Activated CD4-positive, alpha-beta T cell treated with anti-CD3 and anti-CD28 coated beads, Interleukin-2, amount 50 U/mL, for 4 hours (primary cell): ENCODE data around the gene ELAVL1.
"Not testable (repeated sequence)": the region's sequence is repeated elsewhere in the genome, so short reads cannot be mapped to it uniquely, and the experiment has no call there.

Experiments used
- DNase-seq, 2 experiments: peaks; one replicate each; pipeline ENCODE4 v3.0.0-alpha.2; 2020

ELAVL1 gene

GRCh38 chr19:8005534-8006256, at the start of gene ELAVL1:
TSS of gene ELAVL1 (minus strand) at chr19:8005641. CDS start at chr19:7991815, 13,826 bp downstream.
- DNase-seq, result peak; percentile 78 to 81

GRCh38 chr19:8054169-8054568, 48.7 kb upstream of the ELAVL1 start:
- no peak for DNase-seq

GRCh38 chr19:8052464-8052859, 47.0 kb upstream of the ELAVL1 start, which contains the start of gene CCL25:
TSS of gene CCL25 (plus strand) at chr19:8052760. CDS start at chr19:8053050, 290 bp downstream.
- DNase-seq, result no peak

DNA sequence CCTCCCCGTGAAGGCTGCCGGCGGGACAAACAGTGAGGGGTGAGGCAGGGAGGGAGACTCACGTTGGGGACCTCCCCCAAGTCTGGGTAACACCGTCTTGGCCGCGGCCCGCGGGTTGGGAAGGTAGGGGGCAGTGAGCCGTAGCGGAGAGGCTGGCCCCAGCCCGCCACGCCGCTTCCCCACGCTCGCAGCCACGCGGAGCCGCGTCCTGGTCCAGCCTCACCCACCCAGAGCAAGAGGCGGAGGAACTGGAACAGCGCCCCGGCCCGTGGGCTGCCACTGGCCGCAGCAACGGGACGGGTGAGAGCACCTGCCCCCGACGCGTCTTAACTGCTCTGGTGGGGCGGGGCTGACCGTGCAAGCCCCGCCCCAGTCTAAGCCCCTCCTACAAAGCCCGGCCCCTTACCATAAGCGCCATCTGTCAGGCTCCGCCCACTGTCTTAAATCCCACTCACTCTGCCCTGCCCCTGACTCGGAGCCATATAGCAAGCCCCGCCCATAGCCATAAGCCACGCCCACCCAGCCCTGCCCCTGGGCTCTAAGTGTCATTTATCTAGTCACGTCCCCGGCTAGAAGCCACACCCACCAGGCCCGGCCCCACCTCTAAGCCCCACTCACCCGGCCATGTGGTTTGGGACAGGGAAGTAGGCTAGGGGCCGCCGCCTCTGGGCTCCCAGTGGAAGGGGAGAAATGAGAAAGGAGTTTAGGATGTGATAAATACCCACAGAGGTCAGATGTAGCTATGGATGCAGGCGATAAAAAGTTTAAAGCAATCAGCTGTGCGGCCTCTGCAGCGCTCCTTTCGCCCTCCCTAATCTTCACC, 45.0 kb upstream of the ELAVL1 start:
- peak; percentile 86 to 87 for DNase-seq

DNA sequence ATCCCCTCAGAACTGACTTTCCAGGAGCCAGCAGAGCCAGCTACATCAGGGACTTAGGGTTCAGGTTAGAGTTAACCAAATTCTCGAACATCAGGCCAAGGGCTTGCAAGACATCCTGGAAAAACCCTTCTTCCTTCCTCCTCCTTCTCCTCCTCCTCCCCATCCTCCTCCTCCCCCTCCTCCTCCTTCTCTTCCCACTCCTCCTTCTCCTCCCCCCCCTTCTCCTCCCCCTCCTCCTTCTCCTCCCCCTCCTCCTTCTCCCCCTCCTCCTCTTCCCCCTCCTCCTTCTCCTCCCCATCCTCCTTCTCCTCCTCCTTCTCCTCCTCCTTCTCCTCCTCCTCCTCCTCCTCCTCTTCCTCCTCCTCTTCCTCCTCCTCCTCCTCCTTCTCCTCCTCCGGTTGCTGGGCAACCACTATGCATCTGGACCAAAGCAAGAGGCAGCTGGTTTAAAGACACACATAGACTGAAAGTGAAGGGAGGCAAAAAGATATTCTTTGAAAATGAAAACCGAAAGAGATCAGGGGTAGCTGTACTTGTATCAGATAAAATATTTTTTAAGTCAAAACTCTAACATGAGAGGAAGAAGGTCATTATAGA, 41.2 kb upstream of the ELAVL1 start:
- DNase-seq, result no peak

DNA sequence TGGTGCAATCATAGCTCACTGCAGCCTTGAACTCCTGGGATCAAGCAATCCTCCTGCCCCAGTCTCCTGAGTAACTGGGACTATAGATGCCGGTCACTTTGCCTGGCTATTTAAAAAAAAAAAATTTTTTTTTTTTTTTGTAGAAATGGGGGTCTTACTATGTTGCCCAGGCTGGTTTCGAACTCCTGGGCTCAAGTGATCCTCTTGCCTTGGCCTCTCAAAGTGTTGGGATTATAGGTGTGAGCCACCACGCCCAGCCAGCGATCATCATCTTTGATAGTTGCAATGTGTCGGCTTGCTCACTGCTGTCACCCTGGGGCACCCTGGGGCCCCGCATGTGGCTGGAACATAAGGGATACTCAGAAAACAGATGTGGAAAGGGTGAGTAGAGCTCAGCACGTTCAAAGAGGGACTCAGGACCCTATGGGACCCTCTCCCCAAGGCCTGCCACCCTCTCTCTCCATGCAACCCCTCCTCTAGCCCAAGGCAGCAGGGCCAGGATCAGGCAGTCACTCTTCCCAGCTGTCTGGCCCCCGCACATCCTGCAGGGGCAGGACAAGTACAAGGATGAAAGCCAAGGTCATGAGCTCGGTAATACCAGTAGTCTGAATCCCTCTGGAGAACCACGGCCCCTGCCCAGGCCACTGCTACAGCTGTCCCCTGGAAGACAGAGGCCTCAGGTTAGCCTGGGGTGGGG, 40.6 kb upstream of the ELAVL1 start:
- DNase-seq, result no peak

- DNase-seq, result no peak
Observed at GRCh38 chr19:8044018-8044417, 38.6 kb upstream of the ELAVL1 start.

DNA sequence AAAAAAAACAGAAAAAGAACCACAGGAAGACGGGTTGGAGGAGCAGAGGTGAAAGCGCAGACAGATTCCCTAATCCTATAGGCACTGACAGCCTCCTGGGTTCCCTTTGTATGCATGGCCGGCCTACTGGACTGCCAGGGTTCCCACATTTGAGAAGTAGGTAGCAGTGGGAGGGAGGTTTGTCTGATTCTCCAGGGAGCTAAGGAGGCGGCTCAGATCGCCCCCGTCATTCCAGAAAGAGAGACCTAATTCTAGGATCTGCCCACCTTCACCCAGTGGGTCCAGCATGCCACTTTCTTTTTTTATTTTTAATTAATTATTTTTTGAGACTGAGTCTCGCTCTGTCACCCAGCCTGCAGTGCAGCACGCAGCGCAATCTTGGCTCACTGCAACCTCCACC, 37.5 kb upstream of the ELAVL1 start:
- DNase-seq, result no peak

DNA sequence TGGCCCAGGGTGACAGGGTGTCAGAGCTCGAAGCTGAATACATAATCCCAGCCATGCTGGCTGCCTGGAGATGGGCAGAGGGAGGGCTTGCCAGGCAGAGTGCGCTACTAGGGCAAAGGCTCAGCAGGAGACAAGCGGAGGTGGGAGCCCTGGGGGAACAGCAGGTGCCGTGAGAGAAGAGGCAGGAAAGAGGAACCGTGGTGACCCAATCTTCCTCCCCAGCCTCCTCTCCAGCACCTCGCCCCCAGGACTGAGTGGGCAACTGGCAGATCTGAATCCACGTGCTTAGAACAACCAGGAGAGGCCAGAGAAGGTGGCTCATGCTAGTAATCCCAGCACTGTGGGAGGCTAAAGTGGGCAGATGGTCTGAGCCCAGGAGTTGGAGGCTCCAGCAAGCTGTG, 36.1 kb upstream of the ELAVL1 start:
- no peak for DNase-seq

DNA sequence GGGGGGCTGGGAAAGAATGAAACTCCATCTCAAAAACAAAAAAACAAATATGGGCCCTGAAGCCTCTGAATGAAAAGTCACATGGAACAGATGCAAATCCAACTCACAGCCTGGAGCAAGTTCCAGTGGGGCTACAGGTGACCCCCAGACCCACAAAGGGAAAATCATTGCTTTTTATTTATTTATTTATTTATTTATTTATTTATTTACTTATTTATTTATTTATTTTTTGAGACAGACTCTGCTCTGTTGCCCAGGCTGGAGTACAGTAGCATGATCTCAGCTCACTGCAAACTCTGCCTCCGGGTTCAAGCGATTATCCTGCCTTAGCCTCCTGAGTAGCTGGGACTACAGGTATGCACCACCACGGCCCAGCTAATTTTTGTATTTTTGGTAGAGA, 33.8 kb upstream of the ELAVL1 start:
- no peak for DNase-seq

- DNase-seq, result no peak
Observed at GRCh38 chr19:8038815-8039214, 33.4 kb upstream of the ELAVL1 start.

- no peak for DNase-seq
Observed at GRCh38 chr19:8036434-8037099, 31.1 kb upstream of the ELAVL1 start.

- no peak for DNase-seq
Observed at GRCh38 chr19:8034178-8034525, 28.7 kb upstream of the ELAVL1 start.

DNA sequence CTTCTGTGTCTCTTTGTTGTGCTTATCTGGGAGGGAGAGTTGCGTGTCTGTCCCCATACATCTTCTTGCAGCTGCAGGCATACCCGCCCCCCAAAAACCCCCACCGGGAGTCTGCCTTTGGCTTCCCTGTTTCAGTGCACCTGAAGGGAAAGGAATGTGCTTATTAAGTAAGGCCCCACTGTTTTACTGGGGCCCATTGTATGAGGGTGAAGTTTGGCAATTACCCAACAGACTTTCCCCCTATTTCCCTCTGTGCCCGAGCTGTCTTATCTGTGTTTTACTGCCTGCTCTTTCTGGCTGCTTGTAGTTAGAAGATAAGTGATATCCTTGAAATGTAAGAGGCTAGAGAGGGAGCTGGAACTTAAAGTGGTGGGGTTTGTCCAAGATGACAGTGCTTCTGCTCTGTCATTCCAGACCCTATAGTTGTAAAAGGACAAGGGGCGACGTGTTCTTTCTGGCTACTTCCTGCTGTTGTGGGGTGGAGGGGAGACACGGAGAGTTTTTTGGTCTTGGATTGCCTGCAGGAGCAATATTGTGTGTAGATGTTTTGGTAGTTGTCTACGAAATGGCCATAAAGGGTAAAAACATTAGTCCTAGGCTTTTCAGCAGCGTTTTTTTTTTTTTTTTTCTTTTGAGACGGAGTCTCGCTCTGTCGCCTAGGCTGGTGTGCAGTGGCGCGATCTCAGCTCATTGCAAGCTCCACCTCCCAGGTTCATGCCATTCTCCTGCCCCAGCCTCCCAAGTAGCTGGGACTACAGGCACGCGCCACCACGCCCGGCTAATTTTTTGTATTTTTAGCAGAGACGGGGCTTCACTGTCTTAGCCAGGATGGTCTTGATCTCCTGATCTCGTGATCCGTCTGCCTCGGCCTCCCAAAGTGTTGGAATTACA, 28.1 kb upstream of the ELAVL1 start:
- DNase-seq, result not testable (repeated sequence)

GRCh38 chr19:8030960-8031359, 25.5 kb upstream of the ELAVL1 start:
- no peak for DNase-seq

DNA sequence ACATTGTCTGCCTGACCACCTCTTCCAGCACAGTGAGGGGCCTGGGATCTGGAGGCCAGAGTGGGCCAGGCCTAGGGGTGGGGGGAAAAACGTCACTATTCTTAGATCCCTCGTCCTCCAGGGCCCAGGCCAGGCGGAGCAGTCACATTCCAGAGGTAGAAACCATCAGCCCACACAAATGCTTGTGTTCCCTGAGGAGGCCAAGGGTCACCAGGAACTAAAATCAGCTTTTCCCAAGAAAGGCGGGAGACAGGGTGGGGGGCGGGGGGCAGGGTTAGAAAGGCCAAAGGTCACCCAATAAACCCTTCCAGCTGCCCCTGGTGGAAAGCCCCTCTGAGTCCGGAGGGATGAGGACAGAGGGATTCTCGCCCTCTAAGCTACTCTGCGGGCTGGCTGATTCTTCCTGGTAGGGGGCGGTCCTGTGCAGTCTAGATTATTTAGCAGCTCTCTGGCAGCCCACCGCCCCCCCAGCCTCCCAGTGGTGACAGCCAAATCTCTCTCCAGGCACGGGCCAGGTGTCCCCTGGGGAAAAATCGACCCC, 23.6 kb upstream of the ELAVL1 start:
- no peak for DNase-seq

DNA sequence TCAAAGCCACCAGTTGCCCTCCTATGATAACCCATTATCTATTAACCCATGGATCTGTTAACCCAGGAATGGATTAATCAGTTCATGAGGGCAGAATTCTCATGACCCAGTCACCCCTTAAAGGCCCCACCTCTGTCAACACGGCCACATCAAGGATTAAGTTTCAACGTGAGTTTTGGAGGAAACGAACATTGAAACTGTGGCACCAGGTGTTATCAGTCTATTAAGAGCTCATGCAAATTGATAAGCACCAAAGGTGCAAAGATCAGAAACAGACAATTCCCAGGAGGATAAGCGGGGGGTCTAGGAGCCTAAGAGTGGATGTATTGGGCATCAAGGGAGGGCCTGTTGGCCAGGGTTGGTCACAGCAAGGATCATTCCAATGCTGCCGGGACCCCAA, 19.9 kb upstream of the ELAVL1 start:
- DNase-seq, result no peak

DNA sequence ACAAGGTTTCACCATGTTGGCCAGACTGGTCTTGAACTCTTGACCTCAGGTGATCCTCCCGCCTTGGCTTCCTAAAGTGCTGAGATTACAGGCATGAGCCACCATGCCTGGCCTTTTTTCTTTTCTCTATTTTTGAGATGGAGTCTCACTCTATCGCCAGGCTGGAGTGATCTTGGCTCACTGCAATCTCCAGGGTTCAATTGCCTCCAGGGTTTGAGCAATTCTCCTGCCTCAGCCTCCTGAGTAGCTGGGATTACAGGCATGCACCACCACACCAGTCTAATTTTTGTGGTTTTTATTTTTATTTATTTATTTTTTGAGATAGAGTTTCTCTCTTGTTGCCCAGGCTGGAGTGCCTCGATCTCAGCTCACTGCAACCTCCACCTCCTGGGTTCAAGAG, 18.8 kb upstream of the ELAVL1 start:
- not testable (repeated sequence) for DNase-seq

DNA sequence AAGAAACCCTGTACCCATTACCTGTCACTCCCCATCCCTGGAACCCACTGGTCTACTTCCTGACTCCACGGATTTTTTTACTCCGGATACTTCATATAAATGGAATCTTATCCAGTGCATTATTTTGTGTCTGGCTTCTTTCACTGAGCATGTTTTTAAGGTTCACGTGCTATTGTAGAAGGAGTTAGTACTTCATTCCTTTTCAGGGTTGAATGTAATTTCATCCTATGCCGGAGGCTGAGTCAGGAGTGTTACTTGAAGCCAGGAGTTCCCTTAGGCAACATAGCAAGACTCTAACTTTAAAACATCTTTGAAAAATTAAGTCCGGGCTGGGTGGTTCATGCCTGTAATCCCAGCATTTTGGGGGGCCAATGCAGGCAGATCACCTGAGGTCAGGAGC, 17.9 kb upstream of the ELAVL1 start:
- DNase-seq, result no peak

GRCh38 chr19:8022275-8022674, 16.8 kb upstream of the ELAVL1 start:
- DNase-seq, result no peak

DNA sequence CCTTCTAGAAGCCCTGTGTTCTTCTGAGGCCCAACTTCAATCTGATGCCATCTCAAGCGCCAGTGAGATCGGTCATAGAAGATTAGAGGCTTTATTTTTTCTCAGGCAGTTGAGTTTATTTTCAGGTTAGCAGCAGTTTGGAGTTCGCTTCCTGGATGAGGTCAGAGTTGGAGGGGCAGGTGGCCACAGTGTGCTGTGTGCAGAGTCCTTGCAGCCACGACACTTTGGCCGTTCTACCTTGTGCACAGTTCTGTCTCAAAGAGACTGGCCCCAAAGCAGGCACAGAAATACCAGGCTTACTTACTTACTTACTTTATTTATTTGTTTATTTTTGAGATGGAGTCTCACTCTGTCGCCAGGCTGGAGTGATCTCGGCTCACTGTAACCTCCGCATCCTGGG, 15.9 kb upstream of the ELAVL1 start:
- DNase-seq, result no peak
